ENCODE measurements around the gene FRMD4B.

The FRMD4B gene

DNA sequence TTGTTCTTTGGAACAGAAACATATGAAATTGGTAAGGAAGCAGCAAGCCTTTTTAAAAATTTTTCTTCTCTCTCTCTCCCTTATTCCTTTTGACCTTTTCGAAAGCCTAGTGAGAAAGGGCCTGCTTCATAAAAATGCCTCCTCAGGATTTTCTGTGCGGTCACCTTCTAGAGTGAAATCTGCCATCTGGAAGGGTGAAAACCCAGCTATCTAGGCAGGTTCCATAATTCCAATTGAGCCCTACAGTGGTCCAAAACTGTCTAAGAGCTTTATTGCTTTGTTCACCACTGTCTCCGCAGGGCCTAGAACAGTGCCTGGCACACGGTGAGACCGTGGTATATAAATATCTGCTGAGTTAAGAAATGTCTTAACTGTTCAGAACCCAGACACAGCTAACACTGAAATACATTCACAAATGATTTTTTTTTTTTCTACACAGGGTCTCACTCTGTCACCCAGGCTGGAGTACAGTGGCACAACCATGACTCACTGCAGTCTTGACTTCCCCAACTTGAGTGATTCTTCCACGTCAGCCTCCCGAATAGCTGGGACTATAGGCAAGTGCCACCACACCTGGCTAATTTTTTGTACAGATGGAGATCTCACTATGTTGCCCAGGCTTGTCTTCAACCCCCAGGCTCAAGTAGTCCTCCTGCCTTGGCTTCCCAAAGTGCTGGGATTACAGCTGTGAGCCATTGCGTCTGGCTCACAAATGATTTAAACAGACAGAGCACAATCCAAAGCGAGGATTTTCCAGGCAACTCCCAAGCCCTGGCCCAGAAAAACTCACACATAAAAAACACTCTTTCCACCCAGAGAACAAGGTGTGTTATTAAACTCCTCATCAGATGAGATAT is 64.4 kb downstream of the FRMD4B start:
- Histone ChIP-seq H3K27me3 (replicated peaks; ENCODE audit: control insufficient read depth, insufficient read depth, low read length) (no peaks in the 10 kb centered on the region), H3K4me3 (replicated peaks; ENCODE audit: low read depth, low read length) (no peak overlapping the region), H3K36me3 (ENCODE audit: control insufficient read depth, insufficient read depth, low read length) (no peaks in the 10 kb centered on the region)
- no peak for DNase-seq (ENCODE audit: extremely low read depth, insufficient read length)
- TF ChIP-seq CTCF (IDR thresholded peaks at IDR 0.05; ENCODE audit: insufficient read depth, low read length, poor library complexity, severe bottlenecking) = no peak

DNA sequence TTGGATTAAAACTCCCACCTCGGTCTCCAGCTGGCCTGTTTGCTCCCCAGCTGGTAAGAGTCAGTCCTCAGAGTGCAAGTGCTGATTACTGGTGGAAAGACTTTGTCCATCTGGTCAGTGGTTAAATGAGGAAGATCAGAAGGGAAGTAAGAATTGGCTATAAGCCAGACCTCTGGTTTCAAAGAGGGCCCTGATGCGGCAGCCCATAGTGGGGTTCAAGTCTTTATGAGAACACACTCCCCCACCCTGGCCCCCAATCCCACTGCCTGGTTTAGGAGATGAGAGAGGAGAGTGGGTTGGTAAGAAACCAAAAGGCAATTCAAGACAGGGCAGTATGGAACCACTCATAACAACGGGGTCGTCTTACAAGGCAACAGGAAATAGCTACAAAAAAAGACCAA is 65.0 kb downstream of the FRMD4B start:
- DNase-seq (ENCODE audit: extremely low read depth, insufficient read length) = peak; percentile 30
- H3K4me3 ChIP-seq (replicated peaks; ENCODE audit: low read depth, low read length) = no peak overlapping the region
- no peaks in the 10 kb centered on the region for H3K36me3 ChIP-seq (ENCODE audit: control insufficient read depth, insufficient read depth, low read length)
- no peaks in the 10 kb centered on the region for H3K27me3 ChIP-seq (replicated peaks; ENCODE audit: control insufficient read depth, insufficient read depth, low read length)
- no peak for TF ChIP-seq CTCF (IDR thresholded peaks at IDR 0.05; ENCODE audit: insufficient read depth, low read length, poor library complexity, severe bottlenecking)

DNA sequence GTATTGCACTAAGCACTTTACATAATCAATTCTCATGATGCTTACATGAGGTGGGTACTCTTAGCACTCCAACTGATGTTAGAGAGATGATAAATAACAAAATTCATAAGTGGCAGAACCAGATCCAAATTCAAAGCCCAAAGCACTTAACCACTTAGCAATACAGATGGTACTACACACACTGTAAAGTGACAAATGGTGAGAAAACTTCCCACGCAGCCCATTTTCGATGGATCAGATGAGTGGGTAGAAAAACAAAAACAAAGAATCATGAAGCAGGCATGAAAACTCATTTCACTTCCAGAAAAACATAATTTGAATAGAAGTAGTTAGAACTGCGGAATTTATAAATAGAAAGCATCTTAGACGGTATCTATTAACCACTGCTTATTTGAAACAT is 66.2 kb downstream of the FRMD4B start:
- no peaks in the 10 kb centered on the region for H3K36me3 ChIP-seq (ENCODE audit: control insufficient read depth, insufficient read depth, low read length)
- DNase-seq (ENCODE audit: extremely low read depth, insufficient read length) = no peak
- no peaks in the 10 kb centered on the region for H3K27me3 ChIP-seq (replicated peaks; ENCODE audit: control insufficient read depth, insufficient read depth, low read length)
- no peak for TF ChIP-seq CTCF (IDR thresholded peaks at IDR 0.05; ENCODE audit: insufficient read depth, low read length, poor library complexity, severe bottlenecking)
- no peak overlapping the region for H3K4me3 ChIP-seq (replicated peaks; ENCODE audit: low read depth, low read length)

- no peaks in the 10 kb centered on the region for H3K36me3 ChIP-seq (ENCODE audit: control insufficient read depth, insufficient read depth, low read length)
- no peak for DNase-seq (ENCODE audit: extremely low read depth, insufficient read length)
- no peaks in the 10 kb centered on the region for H3K27me3 ChIP-seq (replicated peaks; ENCODE audit: control insufficient read depth, insufficient read depth, low read length)
- no peak overlapping the region for H3K4me3 ChIP-seq (replicated peaks; ENCODE audit: low read depth, low read length)
- TF ChIP-seq CTCF (IDR thresholded peaks at IDR 0.05; ENCODE audit: insufficient read depth, low read length, poor library complexity, severe bottlenecking) = no peak
Measured at GRCh38 chr3:69318410-69318809, 67.5 kb downstream of the FRMD4B start.

- H3K36me3 ChIP-seq (ENCODE audit: control insufficient read depth, insufficient read depth, low read length) = no peaks in the 10 kb centered on the region
- H3K27me3 ChIP-seq (replicated peaks; ENCODE audit: control insufficient read depth, insufficient read depth, low read length) = no peaks in the 10 kb centered on the region
- TF ChIP-seq CTCF (IDR thresholded peaks at IDR 0.05; ENCODE audit: insufficient read depth, low read length, poor library complexity, severe bottlenecking) = no peak
- no peak for DNase-seq (ENCODE audit: extremely low read depth, insufficient read length)
- H3K4me3 ChIP-seq (replicated peaks; ENCODE audit: low read depth, low read length) = no peak overlapping the region
Measured at GRCh38 chr3:69313251-69313650, 72.6 kb downstream of the FRMD4B start.

Measured in GM06990 (cell line).